WTC11 (cell line): ENCODE results near the gene FAM161A. TPM values are rescaled to one million over a fixed set of nuclear protein-coding genes. Genes with fewer than 3 reads are reported as not detected.

Experiments
- ATAC-seq: fragments of 200-7000 bp; cut with Tn5 transposase; 2 replicates; pipeline ENCODE4 v1.10.0; 2021; ENCODE audit warnings: mild to moderate bottlenecking, moderate library complexity
- CTCF ChIA-PET: fragments of 300-600 bp; sonication (Branson Sonifier 250); formaldehyde crosslinking; loops from one replicate; lab custom pipeline; 2021; ENCODE audit warnings: antibody characterized with exemption; lab: Charles Lee
- POLR2A ChIA-PET: fragments of 350-600 bp; sonication (Branson Sonifier 250); formaldehyde crosslinking; loops from one replicate; lab custom pipeline; 2021; ENCODE audit warnings: antibody characterized with exemption; lab: Charles Lee
- DNase-seq: peaks from one replicate; pipeline ENCODE4 v3.0.0; 2021; ENCODE audit warnings: low spot score
- H3K27ac Mint-ChIP-seq: 2 replicates; pipeline ENCODE4 v1.8.0; 2021; ENCODE audit warnings: mixed read lengths
- H3K27me3 Mint-ChIP-seq: 2 replicates; pipeline ENCODE4 v1.8.0; 2021; ENCODE audit warnings: low read depth, mild to moderate bottlenecking, moderate library complexity, mixed read lengths
- H3K36me3 Mint-ChIP-seq: 2 replicates; pipeline ENCODE4 v1.8.0; 2021; ENCODE audit warnings: mixed read lengths
- H3K4me1 Mint-ChIP-seq: 2 replicates; pipeline ENCODE4 v1.8.0; 2022; ENCODE audit warnings: mixed read lengths
- H3K4me3 Mint-ChIP-seq: 2 replicates; pipeline ENCODE4 v1.8.0; 2021; ENCODE audit warnings: mild to moderate bottlenecking, moderate library complexity, mixed read lengths
- H3K9me3 Mint-ChIP-seq: 2 replicates; pipeline ENCODE4 v1.8.0; 2021; ENCODE audit warnings: mixed read lengths
- AFF4 ChIP-seq: sonication (generic); formaldehyde crosslinking; IDR thresholded peaks from 2 replicates; pipeline ENCODE4 v1.8.1; 2023; ENCODE audit warnings: mild to moderate bottlenecking, missing genetic modification reagents, borderline replicate concordance
- AR ChIP-seq: fragments of 250-450 bp; sonication (Bioruptor Pico); IDR thresholded peaks from 2 replicates; pipeline ENCODE4 v1.9.0; 2021; ENCODE audit warnings: mild to moderate bottlenecking
- ARID4B ChIP-seq: sonication (generic); formaldehyde crosslinking; IDR thresholded peaks from 2 replicates; pipeline ENCODE4 v1.8.0; 2023; ENCODE audit warnings: missing genetic modification reagents, mild to moderate bottlenecking, borderline replicate concordance
- ATF3 ChIP-seq: sonication (generic); formaldehyde crosslinking; conservative IDR thresholded peaks from 2 replicates; pipeline ENCODE4 v1.8.1; 2022; ENCODE audit warnings: mild to moderate bottlenecking, missing genetic modification reagents
- ATF6 ChIP-seq: sonication (generic); formaldehyde crosslinking; IDR thresholded peaks from 2 replicates; pipeline ENCODE4 v1.8.1; 2023; ENCODE audit warnings: mild to moderate bottlenecking, missing genetic modification reagents
- E2F5 ChIP-seq: sonication (generic); formaldehyde crosslinking; IDR thresholded peaks from 2 replicates; pipeline ENCODE4 v1.8.1; 2022; ENCODE audit warnings: mild to moderate bottlenecking, moderate library complexity, missing genetic modification reagents
- ELF4 ChIP-seq: sonication (generic); formaldehyde crosslinking; IDR thresholded peaks from 2 replicates; pipeline ENCODE4 v1.8.1; 2022; ENCODE audit warnings: low read depth, mild to moderate bottlenecking, moderate library complexity, missing genetic modification reagents
- EMX1 ChIP-seq: fragments of 250-450 bp; sonication (Bioruptor Pico); IDR thresholded peaks from 2 replicates; pipeline ENCODE4 v1.8.0; 2021; ENCODE audit warnings: mild to moderate bottlenecking
- GABPB1 ChIP-seq: sonication (generic); formaldehyde crosslinking; IDR thresholded peaks from 2 replicates; pipeline ENCODE4 v1.8.1; 2023; ENCODE audit warnings: mild to moderate bottlenecking, missing genetic modification reagents
- MLX ChIP-seq: sonication (generic); formaldehyde crosslinking; IDR thresholded peaks from 2 replicates; pipeline ENCODE4 v1.8.1; 2023; ENCODE audit warnings: mild to moderate bottlenecking, missing genetic modification reagents, moderate library complexity
- MYBL2 ChIP-seq: sonication (generic); formaldehyde crosslinking; IDR thresholded peaks from 2 replicates; pipeline ENCODE4 v1.8.1; 2023; ENCODE audit warnings: mild to moderate bottlenecking, moderate library complexity, missing genetic modification reagents
- NR1H2 ChIP-seq: sonication (generic); formaldehyde crosslinking; IDR thresholded peaks from 2 replicates; pipeline ENCODE4 v1.9.0; 2021; ENCODE audit warnings: mild to moderate bottlenecking, moderate library complexity, missing genetic modification reagents
- SOX15 ChIP-seq: fragments of 250-450 bp; sonication (Bioruptor Pico); IDR thresholded peaks from 2 replicates; pipeline ENCODE4 v1.9.0; 2021; ENCODE audit warnings: mild to moderate bottlenecking
- TEAD4 ChIP-seq: sonication (generic); formaldehyde crosslinking; IDR thresholded peaks from 2 replicates; pipeline ENCODE4 v1.8.0; 2022; ENCODE audit warnings: mild to moderate bottlenecking, missing genetic modification reagents
- USF2 ChIP-seq: sonication (generic); formaldehyde crosslinking; IDR thresholded peaks from 2 replicates; pipeline ENCODE4 v1.8.1; 2023; ENCODE audit warnings: mild to moderate bottlenecking, missing genetic modification reagents, moderate library complexity
- ZBTB21 ChIP-seq: sonication (generic); formaldehyde crosslinking; IDR thresholded peaks from 2 replicates; pipeline ENCODE4 v1.8.1; 2023; ENCODE audit warnings: mild to moderate bottlenecking, missing genetic modification reagents, borderline replicate concordance
- ZNF425 ChIP-seq: fragments of 250-450 bp; sonication (Bioruptor Pico); conservative IDR thresholded peaks from 2 replicates; pipeline ENCODE4 v1.9.0; 2021; ENCODE audit warnings: mild to moderate bottlenecking
- total RNA-seq: library from RNA; stranded (reverse); gene quantifications from 3 replicates; pipeline ENCODE4 v1.2.3, GENCODE V29; 2021

Gene FAM161A
- total RNA-seq, 1 experiment from 2014 or later, result 12.4 TPM

GRCh38 chr2:61834893-61835292 is 19.0 kb downstream of the FAM161A start:
- TF ChIP-seq MYBL2 (CRISPR knock-in tag) (no peak), SOX15 (CRISPR knock-in tag) (no peak), ELF4 (CRISPR knock-in tag) (no peak), ZBTB21 (no peak), EMX1 (CRISPR knock-in tag) (no peak), NR1H2 (CRISPR knock-in tag) (no peak), AFF4 (CRISPR knock-in tag) (no peak), ATF3 (CRISPR knock-in tag) (no peak), ARID4B (CRISPR knock-in tag) (no peak)
- TF ChIP-seq, all 79 proteins: peak for 0
- Mint-ChIP-seq H3K4me3 (no peak overlapping the region), H3K9me3 (peaks cover 4% of the 10 kb centered on the region), H3K27ac (no peak overlapping the region), H3K27me3 (no peaks in the 10 kb centered on the region), H3K4me1 (no peaks in the 10 kb centered on the region), H3K36me3 (peaks cover 21% of the 10 kb centered on the region)
- ATAC-seq, result no peak
- CTCF ChIA-PET, result no interaction called here
- DNase-seq, result no peak
- POLR2A ChIA-PET, result no interaction called here

GRCh38 chr2:61833971-61834370 is 19.9 kb downstream of the FAM161A start:
- CTCF ChIA-PET, result no interaction called here
- POLR2A ChIA-PET, result no interaction called here
- ATAC-seq, result no peak
- no peak for TF ChIP-seq GABPB1
- no peak for TF ChIP-seq TEAD4 (CRISPR knock-in tag)
- no peak for TF ChIP-seq E2F5 (CRISPR knock-in tag)
- TF ChIP-seq MLX, result no peak
- no peak for TF ChIP-seq USF2 (CRISPR knock-in tag)
- TF ChIP-seq ZNF425, result no peak
- TF ChIP-seq AR (CRISPR knock-in tag), result no peak
- no peak for TF ChIP-seq ATF6

More at GRCh38 chr2:61833971-61834370, 19.9 kb downstream of the FAM161A start:
- H3K36me3 Mint-ChIP-seq, result peaks cover 21% of the 10 kb centered on the region
- no peak for DNase-seq
- peaks cover 4% of the 10 kb centered on the region for H3K9me3 Mint-ChIP-seq
- no peaks in the 10 kb centered on the region for H3K4me1 Mint-ChIP-seq
- H3K4me3 Mint-ChIP-seq, result no peak overlapping the region
- no peaks in the 10 kb centered on the region for H3K27me3 Mint-ChIP-seq
- no peak overlapping the region for H3K27ac Mint-ChIP-seq
